Measurements from ENCODE around the gene KNOP1.

DNA sequence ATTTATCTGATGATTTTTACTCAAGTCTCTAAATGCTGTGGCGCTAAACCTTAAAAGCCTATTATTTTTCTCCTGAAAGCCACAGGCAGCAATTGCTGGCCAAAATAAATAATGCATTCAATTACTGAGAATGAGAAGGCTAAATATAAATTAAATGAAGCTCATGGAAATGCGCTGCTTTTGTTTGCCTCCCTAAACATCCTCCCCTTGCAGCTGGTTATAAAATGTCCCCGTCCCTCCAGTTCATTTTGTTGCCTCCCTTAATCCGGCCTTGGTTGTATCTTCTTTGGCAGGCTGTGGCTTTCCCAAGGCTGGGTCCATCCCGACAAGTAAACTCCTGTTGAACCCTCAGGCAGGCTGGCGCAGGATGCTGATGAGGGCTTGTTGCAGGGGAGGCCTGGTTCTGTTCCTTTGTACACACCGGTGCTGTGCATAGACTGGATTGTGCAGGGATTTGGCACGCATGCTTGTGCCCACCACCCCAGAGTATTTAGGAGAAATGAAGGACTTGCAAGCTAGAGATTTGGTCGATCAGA lies 62.7 kb downstream of the KNOP1 start:
- TF ChIP-seq, protein P1, sequence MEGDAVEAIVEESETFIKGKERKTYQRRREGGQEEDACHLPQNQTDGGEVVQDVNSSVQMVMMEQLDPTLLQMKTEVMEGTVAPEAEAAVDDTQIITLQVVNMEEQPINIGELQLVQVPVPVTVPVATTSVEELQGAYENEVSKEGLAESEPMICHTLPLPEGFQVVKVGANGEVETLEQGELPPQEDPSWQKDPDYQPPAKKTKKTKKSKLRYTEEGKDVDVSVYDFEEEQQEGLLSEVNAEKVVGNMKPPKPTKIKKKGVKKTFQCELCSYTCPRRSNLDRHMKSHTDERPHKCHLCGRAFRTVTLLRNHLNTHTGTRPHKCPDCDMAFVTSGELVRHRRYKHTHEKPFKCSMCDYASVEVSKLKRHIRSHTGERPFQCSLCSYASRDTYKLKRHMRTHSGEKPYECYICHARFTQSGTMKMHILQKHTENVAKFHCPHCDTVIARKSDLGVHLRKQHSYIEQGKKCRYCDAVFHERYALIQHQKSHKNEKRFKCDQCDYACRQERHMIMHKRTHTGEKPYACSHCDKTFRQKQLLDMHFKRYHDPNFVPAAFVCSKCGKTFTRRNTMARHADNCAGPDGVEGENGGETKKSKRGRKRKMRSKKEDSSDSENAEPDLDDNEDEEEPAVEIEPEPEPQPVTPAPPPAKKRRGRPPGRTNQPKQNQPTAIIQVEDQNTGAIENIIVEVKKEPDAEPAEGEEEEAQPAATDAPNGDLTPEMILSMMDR (conservative IDR thresholded peaks at IDR 0.05; ENCODE audit: low read length), result no peak
- TF ChIP-seq EZH2phosphoT487 (IDR thresholded peaks at IDR 0.05; ENCODE audit: borderline replicate concordance, low read depth, low read length), result no peak

Measured in OCI-LY7 (cell line).